RWPE2 (cell line): Measurements from ENCODE around the gene KIR3DL2.
A peak's percentile ranks its signal among the peaks of the same experiment; 100 is the strongest.
"Not testable (repeated sequence)": the region's sequence is repeated elsewhere in the genome, so short reads cannot be mapped to it uniquely, and the experiment has no call there.

ENCODE experiments used
- ATAC-seq: fragments of 200-7000 bp; cut with Tn5 transposase; 3 replicates; pipeline ENCODE4 v1.9.1; 2021; ENCODE audit warnings: low read depth
- DNase-seq: peaks from one replicate; pipeline ENCODE4 v3.0.0-alpha.2; 2020; ENCODE audit warnings: low spot score
- H3K27ac ChIP-seq: fragments of 450-650 bp; 2 replicates; pipeline ENCODE4 v1.5.1; 2017; ENCODE audit warnings: mild to moderate bottlenecking; ENCODE audit not compliant: poor library complexity, severe bottlenecking
- H3K27me3 ChIP-seq: fragments of 250-450 bp; sonication (Bioruptor Pico); 2 replicates; pipeline ENCODE4 v1.5.1; 2021; ENCODE audit warnings: mild to moderate bottlenecking, moderate library complexity; ENCODE audit not compliant: insufficient read depth, poor library complexity, severe bottlenecking
- H3K36me3 ChIP-seq: fragments of 250-450 bp; sonication (Bioruptor Pico); 2 replicates; pipeline ENCODE4 v1.5.1; 2020; ENCODE audit warnings: low read depth, mild to moderate bottlenecking, moderate library complexity
- H3K4me1 ChIP-seq: fragments of 250-450 bp; sonication (Bioruptor Pico); 2 replicates; pipeline ENCODE4 v1.5.1; 2021; ENCODE audit warnings: mild to moderate bottlenecking, moderate library complexity; ENCODE audit not compliant: insufficient read depth, poor library complexity, severe bottlenecking
- H3K4me3 ChIP-seq: fragments of 250-450 bp; sonication (Bioruptor Pico); 2 replicates; pipeline ENCODE4 v1.5.1; 2021; ENCODE audit warnings: mild to moderate bottlenecking, moderate library complexity; ENCODE audit not compliant: severe bottlenecking
- H3K9me3 ChIP-seq: fragments of 250-450 bp; sonication (Bioruptor Pico); 2 replicates; pipeline ENCODE4 v1.5.1; 2021; ENCODE audit warnings: mild to moderate bottlenecking, moderate library complexity; ENCODE audit not compliant: severe bottlenecking
- TF ChIP-seq, protein P1 (sequence below): fragments of 450-650 bp; IDR thresholded peaks from one replicate; pipeline ENCODE4 v1.5.1; 2017; ENCODE audit warnings: mild to moderate bottlenecking, moderate library complexity; ENCODE audit not compliant: poor library complexity, severe bottlenecking

Gene KIR3DL2

DNA sequence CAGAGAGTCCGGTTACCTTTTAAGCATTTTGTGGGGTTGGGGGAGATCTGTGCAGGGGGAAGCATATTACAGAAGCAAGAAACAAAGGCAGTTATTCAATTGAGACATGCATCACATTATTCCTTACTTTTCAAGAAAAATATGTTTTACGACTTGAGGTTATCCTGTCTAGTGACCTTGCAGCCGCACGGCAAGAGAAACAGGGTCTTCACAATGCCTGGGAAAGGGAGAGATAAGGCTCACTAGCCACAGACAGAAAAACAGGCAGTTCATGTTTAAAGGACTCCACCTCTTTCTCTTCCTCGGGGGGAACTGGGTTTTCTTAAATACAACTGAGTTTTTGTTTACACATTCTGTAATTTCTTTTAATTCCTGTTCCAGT lies 55.2 kb downstream of the KIR3DL2 start:
- H3K27me3 ChIP-seq = no peaks in the 10 kb centered on the region
- TF ChIP-seq, protein P1, sequence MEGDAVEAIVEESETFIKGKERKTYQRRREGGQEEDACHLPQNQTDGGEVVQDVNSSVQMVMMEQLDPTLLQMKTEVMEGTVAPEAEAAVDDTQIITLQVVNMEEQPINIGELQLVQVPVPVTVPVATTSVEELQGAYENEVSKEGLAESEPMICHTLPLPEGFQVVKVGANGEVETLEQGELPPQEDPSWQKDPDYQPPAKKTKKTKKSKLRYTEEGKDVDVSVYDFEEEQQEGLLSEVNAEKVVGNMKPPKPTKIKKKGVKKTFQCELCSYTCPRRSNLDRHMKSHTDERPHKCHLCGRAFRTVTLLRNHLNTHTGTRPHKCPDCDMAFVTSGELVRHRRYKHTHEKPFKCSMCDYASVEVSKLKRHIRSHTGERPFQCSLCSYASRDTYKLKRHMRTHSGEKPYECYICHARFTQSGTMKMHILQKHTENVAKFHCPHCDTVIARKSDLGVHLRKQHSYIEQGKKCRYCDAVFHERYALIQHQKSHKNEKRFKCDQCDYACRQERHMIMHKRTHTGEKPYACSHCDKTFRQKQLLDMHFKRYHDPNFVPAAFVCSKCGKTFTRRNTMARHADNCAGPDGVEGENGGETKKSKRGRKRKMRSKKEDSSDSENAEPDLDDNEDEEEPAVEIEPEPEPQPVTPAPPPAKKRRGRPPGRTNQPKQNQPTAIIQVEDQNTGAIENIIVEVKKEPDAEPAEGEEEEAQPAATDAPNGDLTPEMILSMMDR = no peak
- no peaks in the 10 kb centered on the region for H3K4me1 ChIP-seq
- no peaks in the 10 kb centered on the region for H3K36me3 ChIP-seq
- no peak overlapping the region for H3K4me3 ChIP-seq
- H3K27ac ChIP-seq = no peak overlapping the region
- H3K9me3 ChIP-seq = no peaks in the 10 kb centered on the region
- DNase-seq = no peak
- ATAC-seq = no peak

DNA sequence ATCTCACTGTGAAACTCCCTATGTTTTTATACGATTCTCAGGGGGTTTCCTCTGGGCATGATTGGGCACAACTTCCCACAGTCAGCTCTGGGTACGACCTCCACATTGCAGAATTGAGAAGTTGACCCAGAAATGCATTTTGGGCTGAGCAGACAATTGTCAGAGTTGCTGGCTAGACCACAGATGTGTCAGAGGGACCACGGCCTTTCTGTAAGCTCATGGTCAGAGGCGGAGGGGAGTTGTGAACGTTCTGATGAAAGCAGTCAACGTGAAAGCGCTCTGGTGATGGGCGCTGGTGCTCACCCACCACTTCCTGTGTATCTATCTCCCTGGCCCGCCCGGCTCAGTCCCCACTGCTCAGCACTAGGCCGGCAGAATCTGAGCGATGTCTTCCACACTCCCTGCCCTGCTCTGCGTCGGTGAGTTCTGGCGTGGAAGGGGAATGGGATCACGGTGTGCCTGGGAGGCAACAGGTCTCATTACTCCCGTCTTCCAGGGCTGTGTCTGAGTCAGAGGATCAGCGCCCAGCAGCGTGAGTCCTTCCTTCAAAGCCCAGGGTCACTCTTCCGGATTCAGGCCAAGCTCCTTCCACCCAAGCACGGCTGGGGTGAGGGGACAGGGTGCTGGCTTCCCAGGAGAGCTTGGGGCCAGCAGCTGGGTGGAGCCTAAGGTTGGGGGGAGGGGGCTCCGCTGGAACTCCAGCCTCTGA lies 55.7 kb downstream of the KIR3DL2 start, which contains the start of gene NCR1:
Gene NCR1 (plus strand): TSS at position 346 of the 709 bp plus-strand sequence. CDS start 40 bp downstream, at position 386.
- Histone ChIP-seq H3K27ac (no peak within 1 kb of the TSS), H3K27me3 (no peaks in the 10 kb centered on the region), H3K4me3 (no peak within 1 kb of the TSS), H3K9me3 (no peaks in the 10 kb centered on the region), H3K4me1 (no peaks in the 10 kb centered on the region), H3K36me3 (no peaks in the 10 kb centered on the region)
- ATAC-seq = 0 out of 3 replicates have a peak, but pooled peaks have one; percentile 21
- DNase-seq = peak; percentile 27
- TF ChIP-seq, protein P1 = no peak

DNA sequence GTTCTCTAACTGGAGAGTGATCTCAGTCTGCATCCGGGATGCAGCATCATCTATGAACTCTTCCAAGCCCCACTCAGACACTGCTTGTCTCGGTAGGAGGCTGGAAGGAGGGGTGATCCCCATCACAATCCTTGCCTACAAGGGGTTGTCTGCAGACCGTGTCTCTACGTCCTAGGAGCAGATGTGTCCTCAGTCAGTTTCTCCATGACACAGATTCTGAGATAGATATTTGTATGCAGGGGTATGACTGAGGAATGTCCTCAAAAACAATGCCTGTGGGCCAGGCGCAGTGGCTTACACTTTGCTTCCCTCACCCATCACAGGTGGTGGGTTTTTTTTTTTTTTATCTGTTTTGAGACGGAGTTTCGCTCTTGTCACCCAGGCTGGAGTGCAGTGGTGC lies 56.6 kb downstream of the KIR3DL2 start:
- no peaks in the 10 kb centered on the region for H3K27me3 ChIP-seq
- no peaks in the 10 kb centered on the region for H3K4me1 ChIP-seq
- no peaks in the 10 kb centered on the region for H3K36me3 ChIP-seq
- no peak overlapping the region for H3K4me3 ChIP-seq
- DNase-seq (no peak), ATAC-seq (no peak)
- no peak overlapping the region for H3K27ac ChIP-seq
- TF ChIP-seq, protein P1 = no peak
- H3K9me3 ChIP-seq = no peaks in the 10 kb centered on the region

DNA sequence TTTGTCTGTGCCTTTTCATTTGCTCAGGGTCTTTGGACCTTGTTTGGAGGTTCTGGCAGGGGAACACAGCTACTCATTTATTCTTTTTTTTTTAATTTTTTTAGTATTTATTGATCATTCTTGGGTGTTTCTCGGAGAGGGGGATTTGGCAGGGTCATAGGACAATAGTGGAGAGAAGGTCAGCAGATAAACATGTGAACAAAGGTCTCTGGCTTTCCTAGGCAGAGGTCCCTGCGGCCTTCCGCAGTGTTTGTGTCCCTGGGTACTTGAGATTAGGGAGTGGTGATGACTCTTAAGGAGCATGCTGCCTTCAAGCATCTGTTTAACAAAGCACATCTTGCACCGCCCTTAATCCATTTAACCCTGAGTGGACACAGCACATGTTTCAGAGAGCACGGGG lies 57.7 kb downstream of the KIR3DL2 start:
- H3K27ac ChIP-seq, H3K36me3 ChIP-seq, H3K4me1 ChIP-seq, H3K4me3 ChIP-seq, H3K27me3 ChIP-seq, DNase-seq, H3K9me3 ChIP-seq, ATAC-seq: not testable (repeated sequence)
